Stimulated activated CD4-positive, alpha-beta T cell treated with anti-CD3 and anti-CD28 coated beads, Interleukin-4, amount 100 ng/mL, for 1 hour (primary cell): ENCODE results near the gene INPP5A.
A peak's percentile ranks its signal among the peaks of the same experiment; 100 is the strongest.

Source experiments
- DNase-seq: peaks from one replicate; pipeline ENCODE4 v3.0.0-alpha.2; 2020

INPP5A gene

DNA sequence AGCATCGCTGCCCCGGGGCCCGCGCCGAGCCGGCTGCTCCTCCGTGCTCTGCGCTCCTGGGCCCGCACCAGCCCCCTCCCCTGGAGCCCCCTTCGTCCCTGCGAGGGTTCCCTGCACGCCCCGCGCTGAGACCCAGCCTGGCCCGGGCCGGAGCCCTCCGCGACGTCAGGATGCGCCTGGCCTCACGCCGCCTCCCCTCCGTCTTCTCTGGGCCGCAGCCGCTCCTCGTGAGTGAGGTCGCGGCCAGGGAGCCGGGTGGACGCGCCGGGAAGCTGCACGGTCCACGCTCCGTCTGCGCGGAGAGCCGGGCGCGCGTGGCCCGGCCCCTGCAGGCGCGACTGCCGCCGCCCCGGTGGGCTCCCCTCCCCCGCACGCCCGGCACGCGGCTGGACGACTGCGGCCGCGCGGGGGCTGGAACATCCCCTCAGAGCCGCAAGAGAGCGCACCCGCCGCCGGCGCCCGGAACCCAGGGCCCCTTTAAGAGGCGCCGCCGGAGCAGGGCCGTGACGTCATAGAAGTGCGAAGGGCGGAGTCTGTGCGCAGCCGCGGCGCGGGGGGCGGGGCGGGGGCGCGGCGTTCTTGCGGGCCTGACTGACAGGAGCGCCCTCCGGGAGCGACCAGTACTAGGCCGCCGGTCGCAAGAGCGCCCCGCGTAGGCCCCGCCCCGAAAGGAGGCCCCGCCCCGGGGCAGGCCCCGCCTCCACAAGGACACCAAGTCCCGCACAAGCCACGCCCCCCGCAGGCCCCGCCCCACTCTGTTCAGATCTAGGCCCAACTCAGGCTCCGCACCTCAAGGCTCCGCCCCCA, 507 bp upstream of the INPP5A start:
- peak; percentile 100 for DNase-seq

DNA sequence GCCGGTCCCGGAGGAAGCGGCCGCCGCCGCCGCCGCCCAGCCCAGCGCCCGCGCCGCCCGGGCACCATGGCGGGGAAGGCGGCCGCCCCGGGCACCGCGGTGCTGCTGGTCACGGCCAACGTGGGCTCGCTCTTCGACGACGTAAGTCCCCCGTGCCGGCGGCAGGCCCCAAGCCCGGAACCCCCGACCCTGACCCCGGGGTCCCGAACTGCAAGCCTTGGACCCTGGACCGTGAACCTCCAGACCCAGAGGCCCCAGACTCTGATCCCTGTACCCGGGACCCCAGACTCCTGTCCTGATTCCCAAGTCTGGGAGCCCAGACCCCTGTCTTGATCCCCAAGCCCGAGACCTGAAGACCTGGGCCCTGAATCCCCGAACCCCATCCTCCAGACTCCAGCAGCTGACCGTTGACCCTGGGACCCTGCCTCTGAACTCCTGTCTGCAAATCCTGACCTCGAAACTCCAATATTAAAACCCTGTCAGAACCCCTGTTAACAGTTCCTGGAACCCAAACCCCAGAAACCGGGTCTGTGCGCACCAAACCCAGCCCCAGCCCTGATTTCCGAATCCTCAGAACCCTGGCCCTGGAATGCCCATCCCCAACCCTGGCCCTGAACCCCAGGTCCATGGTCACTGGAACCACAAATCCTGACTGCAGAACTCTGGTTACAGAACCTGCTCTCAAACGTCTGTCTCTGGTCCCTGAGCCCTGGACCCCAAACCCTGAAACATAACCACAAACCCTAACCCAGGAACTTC, 623 bp downstream of the INPP5A start:
- no peak for DNase-seq

DNA sequence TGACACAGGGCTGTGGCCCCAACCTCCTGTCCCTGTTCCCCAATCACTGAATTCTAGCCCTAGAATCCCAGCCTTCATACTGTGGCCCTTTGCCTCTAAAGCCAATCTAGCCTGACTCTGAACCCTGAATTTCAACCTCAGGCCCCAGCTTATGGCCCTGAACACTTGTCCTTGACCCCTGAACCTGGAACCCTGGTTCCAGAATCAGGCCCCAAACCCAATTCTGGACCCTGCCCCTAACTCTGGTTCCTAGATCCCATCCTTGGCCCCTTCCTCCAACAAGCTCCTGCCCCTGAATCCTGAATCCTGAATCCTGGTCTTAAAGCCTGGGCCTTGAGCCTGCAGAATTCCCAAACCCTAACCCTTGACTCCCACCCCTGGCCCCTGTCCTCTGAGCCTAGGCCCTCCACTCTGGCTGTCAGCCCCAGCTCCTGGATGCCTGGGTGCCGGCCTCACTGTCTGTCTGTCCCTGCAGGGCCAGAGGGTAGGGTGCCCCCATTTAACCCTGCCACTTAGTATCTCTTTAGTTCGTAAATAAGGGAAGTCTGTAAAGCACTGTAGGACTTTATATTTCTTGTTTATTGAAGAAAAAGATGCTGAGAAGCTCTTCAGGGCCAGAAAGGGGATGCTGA, 1.3 kb downstream of the INPP5A start:
- DNase-seq, result no peak

DNA sequence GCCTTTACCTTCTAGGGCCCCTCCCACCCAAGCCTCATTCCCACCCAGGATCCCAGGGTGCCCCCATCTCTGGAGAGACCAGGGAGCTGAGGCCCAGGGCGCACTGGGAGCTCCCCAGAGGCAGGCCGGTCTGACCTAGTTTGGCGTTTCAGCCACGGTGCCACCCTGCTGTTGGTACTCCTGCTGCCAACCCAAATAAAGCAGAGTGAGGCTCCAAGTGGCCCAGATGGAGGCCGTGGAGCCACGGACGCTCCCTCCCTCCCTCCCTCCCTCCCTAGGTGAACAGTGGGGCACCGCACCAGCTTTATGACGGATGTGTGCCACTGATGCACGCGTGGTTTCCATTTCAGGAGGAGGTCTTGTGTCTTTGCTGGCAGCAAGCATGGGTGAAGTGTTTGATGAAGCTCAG, 1.8 kb downstream of the INPP5A start:
- DNase-seq, result peak; percentile 43

DNA sequence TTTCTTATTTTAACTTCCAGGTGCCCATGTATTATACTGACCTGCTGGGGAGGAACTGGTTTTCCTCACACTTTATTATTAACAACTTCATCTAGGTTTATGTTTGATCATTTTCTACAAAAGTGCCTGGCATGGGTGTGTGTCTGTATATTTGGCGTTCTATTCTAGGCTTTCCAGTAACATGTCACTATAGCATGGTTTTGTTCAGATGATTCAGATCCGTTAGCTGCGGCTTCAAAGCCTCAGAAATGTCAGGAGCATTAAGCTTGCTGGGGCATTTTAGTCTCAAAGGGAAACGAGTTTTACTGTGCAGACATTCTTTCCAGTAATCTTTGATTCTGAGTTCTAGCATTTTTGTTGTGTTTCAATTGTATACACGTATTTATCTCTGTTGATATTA, 2.3 kb downstream of the INPP5A start:
- no peak for DNase-seq

DNA sequence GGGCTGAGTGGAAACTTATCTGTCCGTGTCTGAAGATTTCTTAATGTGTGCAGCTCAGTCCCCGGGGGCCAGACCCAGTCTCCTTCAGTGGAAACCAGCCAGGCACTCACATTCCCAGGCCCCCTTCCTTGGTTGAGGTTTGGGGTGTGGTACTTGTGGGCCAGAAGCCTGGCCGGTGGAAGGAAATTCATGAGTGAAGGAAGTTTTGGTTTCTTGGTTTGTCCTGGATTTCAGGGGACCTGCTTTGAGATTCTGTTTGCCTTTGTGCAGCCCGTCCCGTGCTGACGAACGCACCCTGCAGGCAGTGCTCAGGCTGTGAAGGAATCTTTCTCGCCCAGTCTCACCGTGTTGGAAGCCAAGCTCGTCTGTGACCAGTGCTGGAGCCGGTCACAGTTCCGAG, 2.9 kb downstream of the INPP5A start:
- DNase-seq, result no peak

DNA sequence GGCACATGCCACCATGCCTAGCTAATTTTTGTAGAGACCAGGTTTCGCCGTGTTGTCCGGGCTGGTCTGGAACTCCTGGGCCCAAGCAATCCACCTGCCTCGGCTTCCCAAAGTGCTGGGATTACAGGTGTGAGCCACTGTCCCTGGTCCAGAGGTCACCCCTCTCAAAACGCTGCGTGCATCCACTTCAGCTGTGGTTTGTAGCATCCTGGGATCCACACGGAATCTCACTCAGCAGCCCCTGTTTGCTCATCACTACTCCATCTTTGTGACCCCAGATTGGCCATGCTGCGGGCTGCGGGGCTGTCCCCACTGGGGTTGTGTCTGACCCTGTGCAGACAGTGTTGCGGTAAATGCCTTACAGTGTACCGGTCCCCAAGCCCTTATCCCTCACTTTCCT, 3.5 kb downstream of the INPP5A start:
- DNase-seq, result no peak

DNA sequence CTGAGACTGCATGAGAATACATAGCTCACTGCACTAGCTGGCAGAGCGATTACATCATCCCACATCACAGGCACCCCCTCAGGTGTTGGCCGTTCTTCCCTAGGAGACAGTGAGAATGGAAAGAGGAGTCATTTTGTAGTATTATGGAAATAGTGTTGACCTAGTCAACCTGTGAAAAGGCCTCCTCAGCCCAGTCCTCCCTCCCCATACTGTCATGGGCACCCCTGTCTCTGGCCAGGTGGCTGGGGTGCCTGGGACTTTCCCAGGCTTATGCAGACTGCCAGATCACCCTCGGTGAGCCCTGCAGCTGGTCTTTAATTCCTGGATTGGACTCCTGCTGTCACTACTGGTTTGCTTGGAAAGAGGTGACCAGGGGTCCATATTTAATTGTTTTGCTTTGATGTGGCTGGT, 4.0 kb downstream of the INPP5A start:
- no peak for DNase-seq

DNA sequence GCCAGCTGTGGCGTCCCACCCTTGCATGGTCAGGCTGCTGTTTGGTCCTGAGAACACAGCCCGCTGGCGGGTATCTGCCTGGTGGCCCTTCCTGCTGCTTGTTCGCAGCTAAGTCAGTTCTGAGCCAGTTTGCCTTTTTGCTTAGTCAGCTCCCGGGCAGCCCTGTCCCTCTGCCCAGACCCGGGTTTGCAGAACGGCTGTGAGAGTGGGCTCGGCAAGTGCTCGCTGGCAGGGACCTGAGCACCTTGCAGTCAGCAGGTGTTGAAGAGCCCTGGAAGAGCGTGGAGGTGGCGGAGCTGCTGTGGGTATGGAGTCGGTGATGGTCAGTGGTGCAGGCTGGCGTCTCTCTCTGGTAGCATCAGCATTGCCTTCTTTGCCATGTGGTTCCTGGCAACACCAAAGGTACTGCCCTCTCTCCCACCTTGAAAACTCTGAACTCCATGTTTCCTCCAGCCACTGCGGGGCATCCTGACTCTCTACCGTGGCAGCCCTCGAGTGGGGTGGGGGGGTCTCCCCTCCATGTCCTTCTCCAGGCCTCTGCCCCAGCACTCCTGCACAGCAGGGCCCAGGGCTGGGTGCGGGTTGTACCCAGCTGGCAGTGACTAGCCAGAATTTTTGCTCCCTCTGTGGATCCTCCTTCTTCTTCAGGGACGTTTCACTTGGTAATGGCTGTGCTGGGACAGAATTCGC, 4.6 kb downstream of the INPP5A start:
- no peak for DNase-seq

DNA sequence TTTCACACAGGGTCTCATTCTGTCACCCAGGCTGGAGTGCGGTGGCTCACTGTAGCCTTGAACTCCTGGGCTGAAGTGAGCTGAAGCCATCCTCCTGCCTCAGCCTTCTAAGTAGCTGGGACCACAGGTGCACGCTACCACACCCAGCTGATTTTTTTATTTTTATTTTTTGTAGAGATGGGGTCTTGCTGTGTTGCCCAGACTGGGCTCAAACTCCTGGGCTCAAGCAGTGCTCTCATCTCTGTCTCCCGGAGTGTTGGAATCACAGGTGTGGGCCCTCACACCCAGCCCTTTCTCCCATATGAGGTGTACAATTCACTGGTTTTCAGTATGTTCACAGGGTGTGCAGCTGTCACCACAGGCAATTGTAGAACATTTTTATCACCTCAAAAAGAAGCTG, 5.2 kb downstream of the INPP5A start:
- DNase-seq, result no peak

DNA sequence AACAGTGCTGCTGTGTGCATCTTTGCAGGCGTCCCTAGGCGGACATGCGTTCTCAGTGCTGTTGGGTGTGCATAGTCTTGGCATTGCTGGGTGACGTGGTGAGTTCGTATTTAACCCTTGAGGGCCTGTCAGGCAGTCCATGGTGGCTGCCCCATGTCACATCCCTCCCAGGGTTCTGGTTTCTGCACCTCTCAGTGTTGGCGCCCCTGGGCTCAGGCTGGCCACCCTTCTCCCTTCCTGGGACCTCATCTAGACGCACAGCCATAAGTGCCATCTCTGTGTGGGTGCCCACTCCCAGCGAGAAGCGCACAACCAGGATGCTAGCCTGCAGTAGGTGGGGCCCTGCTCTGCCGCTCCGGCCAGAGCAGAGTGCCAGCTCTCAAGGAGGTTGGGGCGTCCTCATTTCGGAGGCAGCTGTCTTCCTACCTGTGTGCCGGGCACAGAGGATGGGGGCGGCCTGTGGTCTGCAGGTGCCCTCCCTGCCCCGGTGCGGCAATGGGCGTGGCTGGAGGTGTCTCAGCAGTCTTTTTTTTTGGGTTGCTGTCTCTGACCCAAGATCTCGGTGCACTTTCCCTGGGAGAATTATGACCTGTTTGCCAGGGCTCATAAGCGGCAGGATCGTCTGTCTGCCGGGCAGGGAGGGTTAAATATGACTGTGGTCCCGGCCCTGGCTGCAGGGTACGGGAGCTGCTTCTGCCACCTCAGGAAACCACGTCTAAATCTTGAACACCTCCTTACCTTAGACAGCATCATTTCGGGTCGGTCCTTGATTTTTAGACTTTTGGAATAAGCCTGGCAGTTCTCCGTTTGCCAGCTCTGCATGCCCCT, 6.5 kb downstream of the INPP5A start:
- no peak for DNase-seq

DNA sequence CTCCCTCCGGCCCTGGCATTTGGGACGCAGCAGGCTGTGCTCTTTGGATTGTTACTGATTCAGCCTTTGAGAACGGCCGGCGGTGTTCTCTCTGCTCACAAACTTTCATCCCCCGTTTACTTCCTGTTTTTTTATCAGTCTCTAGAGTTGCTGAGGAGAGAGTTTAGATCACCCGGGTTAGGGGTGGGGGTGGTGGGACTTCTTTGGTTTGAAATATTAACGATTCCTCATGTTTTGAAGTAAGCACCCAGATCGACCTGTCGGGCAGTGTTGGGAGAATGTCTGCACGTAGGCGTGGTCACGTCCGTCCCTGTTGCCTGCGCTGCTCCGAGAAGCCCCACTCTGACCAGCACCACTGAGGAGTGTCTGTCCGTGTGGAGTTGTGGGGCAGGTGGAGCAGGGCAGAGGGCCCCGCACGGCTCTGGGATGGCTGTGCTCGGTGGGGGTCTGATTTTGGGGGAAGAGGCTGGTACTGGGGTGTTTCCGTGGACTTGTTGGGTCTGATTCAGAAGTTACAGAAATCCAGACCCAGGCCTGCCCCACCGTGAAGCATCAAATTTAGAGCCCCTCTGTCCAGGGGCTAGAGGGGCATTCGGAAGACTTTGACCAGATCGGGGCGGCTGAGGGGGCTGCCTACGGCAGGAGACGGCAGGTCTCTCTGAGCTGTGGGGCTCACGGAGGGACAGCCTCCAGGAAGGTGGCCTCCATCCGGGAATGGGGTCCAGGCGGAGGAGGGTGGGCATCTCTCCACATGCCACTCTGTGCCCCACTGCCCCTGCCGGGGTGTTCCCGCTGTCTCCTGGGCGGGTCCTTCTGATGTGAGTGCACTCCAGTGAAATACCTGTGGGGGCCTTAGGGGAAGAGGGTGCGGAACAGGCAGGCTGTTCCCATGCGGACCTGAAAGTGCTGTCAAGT, 7.4 kb downstream of the INPP5A start:
- no peak for DNase-seq

DNA sequence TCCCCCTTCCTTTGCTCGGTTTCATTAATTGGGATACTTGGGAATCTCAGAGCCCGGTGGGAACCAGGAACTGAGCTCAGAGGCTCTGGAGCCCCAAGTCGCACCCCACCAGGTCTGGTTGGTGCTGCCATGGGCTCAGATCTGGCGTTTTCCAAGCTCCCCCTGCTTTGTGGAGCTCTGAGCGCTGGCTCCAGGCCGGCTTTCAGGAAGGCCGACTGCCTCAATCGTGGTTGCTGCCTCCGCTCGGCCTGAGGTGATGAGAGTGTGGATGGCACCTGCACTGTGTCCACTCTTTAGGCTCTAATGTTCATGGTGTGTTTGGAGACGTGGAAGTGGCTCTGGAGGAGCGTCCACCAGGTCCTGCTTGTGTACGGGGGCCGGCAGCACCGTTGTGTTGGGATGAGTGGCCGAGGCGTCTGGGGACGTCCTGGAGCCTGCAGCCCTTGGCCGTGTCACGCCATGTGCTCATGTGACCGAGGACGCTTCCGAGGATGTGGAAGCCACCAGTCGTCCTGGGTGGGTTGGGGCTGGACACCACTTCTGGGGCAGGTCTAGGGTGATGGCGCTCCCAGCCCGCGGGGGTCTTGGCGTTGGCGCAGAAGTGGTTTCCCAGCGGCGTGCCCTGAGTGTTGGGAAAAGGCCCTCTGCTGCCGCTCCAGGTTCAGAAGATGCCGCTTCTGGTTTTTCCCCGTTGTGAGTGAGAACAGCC, 8.2 kb downstream of the INPP5A start:
- no peak for DNase-seq

DNA sequence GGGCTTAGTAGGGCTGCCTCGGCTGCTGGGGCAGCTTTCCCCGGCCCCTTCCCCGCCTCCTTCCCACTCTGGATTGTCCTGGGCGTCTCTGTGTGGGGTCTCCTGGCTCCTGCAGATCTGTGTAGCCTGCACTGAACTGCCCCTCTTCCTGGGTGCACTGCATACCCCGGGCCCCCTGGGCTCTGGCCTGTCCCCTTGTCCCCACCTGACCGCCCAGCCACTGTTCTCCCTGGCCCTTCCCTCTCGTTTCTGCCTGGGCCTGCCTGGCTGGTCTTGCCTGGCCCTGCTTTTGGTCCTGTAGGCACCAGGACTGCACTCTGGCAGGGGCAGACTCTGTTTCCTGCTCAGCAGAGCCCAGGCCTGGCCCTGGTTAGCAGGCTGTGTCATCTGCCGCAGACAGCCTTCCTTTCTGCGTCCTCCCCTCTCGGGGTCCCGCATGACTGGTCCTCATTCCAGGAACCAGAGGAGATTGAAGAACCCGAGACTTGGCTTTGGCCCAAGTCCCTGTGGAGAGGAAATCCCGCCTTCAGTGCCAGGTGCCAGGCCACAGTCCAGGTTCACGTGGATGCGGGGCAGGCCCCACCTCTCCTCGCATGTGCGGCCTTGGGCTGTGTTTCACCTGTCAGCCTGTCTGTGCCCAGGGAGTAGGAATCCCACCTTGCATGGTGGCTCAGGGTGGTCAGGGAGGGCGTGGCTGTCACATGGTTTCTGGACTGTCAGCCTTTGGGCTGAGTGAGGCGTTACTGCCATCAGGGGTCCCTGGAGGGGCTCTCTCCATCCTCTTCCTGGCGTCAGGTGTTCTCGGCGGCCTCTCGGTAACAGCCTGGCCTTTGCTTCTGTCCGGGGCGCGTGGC, 9.2 kb downstream of the INPP5A start:
- DNase-seq, result no peak

DNA sequence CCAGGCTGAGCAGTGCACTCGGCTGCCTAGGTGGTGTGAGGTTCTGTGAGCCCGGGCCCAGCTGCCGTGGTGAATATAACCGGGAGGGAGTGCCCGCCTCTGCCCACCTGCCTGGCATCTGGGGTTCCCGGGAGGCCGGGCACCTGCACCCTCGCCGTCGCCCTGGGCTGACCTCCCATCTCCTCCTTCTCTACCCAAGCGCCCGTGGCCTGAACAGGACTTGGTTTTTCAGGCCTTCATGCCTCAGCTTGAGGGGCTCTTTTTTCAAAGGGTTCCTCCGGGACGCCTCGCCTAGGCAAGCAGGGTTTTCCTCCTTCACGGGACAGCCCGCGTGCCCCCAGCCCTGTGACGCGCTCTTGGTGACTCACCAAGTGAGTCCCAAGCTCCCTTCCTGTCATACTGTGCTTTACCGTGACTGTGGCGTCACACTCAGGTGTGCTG, 9.9 kb downstream of the INPP5A start:
- peak; percentile 44 for DNase-seq

DNA sequence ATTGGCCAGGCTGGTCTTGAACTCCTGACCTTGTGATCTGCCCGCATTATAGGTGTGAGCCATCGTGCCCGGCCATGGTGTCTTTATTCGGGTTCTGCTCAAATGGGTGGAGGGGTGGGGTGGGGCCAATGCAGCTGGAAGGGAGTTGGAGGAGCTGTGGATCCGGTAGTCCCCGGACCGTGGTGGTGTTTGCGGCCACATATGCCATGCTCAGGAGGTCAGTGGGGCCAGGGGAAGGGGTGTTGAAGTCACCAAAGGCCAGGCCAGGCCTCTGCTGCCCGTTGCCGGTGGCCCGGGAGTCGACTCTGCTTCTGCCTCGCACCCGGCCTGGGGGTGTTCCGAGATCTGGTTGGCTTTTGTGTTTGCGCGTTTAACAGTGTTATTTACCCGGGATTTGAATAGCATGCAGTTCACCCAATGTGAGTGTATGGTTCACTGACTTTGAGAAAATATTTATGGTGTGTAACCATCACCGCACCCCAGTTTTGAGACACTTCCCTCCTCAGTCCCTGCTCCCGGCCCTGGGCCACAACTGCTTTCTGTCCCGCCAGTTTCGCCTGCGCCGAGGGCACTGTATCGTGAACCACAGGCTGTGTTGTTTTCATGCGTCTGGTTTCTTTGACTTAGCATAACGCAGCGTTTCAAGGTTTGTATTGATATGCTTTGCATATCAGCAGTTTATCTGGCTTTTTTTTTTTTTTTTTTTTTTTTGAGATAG, 10.7 kb downstream of the INPP5A start:
- no peak for DNase-seq

DNA sequence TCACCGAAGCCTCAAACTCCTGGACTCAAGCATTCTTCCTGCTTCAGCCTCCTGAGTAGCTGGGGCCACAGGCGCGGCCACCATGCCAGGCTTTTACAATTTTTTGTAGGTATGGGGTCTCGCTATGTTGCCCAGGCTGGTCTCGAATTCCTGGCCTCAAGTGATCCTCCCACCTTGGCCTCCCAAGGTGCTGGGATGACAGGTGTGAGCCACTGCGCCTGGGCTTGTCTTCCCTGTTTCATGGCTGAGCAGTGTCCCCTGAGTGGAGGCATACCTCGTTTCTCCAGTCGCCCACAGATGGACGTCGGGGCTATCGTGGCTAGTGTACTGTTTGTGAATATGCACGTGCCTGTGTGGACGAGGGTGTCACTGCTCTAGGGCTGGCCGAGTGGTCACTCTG, 11.3 kb downstream of the INPP5A start:
- DNase-seq, result no peak

DNA sequence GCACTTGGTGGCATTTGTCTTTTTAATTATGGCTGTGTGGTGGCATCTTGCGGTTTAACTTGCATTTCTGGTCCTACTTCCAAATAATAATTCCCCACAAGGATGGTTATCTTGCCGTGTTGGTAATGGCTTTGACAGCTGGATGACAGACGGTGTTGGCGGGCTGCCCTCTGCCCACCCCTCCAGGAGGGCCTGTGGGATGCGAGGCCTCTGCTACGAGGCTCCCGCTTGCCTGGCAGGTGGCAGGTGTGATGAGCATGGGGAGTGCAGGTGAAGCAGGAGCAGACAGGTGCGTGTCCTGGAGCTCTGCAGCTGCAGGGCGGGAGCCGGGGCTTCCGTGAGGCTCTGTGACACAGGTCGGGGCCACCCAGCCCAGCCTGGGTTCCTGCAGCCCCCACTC, 11.8 kb downstream of the INPP5A start:
- DNase-seq, result no peak
